ENCODE measurements around the gene TOP2A. TPM values are rescaled to one million over a fixed set of nuclear protein-coding genes. Genes with fewer than 3 reads are reported as not detected.
A peak's percentile ranks its signal among the peaks of the same experiment; 100 is the strongest.

TOP2A gene
- total RNA-seq, 4 donors from 2014 or later = 5.7 to 11.9 (median 8.2) TPM

- no peak overlapping the region for H3K4me3 ChIP-seq (ENCODE audit: low read depth, poor library complexity, severe bottlenecking)
- WGBS, 2 donors = 89 to 90% methylated on average over 3 of the region's 3 CpGs
- intact Hi-C loops (cut with DNase I; ENCODE audit: low total_unique reads) = no loop called here
Observed at GRCh38 chr17:40450175-40450574, 32.5 kb upstream of the TOP2A start.

GRCh38 chr17:40448639-40449261 lies 31.1 kb upstream of the TOP2A start:
- DNase-seq (ENCODE audit: low spot score in 2 of 2) = no peak
- no peak for TF ChIP-seq POLR2A (IDR thresholded peaks at IDR 0.05)
- peak in 1 of 3 donors; percentile 58 for TF ChIP-seq CTCF (IDR thresholded peaks at IDR 0.05)
- no peak overlapping the region for H3K4me3 ChIP-seq (ENCODE audit: low read depth, poor library complexity, severe bottlenecking)
- intact Hi-C loops (cut with DNase I; ENCODE audit: low total_unique reads) = loop anchor here (10.0 kb wide), 1 partner anchor 86 kb away; no protein-coding TSS in a partner anchor
- 42 to 58% methylated on average over 7 of the region's 7 CpGs for WGBS, 2 donors

More at GRCh38 chr17:40450175-40450574, 32.5 kb upstream of the TOP2A start:
- no peak for DNase-seq (ENCODE audit: low spot score in 2 of 2)
- no peak for TF ChIP-seq CTCF (IDR thresholded peaks at IDR 0.05)
- no peak for TF ChIP-seq POLR2A (IDR thresholded peaks at IDR 0.05)

- H3K4me3 ChIP-seq (ENCODE audit: low read depth, poor library complexity, severe bottlenecking) = no peak overlapping the region
- 33 to 39% methylated on average over 8 of the region's 8 CpGs for WGBS, 2 donors
- intact Hi-C loops (cut with DNase I; ENCODE audit: low total_unique reads) = loop anchor here (10.0 kb wide), 1 partner anchor 87 kb away; no protein-coding TSS in a partner anchor
- DNase-seq (ENCODE audit: low spot score in 2 of 2) = peak in 1 of 2 donors; percentile 49
- no peak for TF ChIP-seq POLR2A (IDR thresholded peaks at IDR 0.05)
- TF ChIP-seq CTCF (IDR thresholded peaks at IDR 0.05) = no peak
Observed at GRCh38 chr17:40448213-40448638, 30.5 kb upstream of the TOP2A start.

GRCh38 chr17:40447806-40448205 lies 30.1 kb upstream of the TOP2A start:
- no peak for TF ChIP-seq POLR2A (IDR thresholded peaks at IDR 0.05)
- TF ChIP-seq CTCF (IDR thresholded peaks at IDR 0.05) = no peak
- intact Hi-C loops (cut with DNase I; ENCODE audit: low total_unique reads) = loop anchor here (10.0 kb wide), 1 partner anchor 87 kb away; no protein-coding TSS in a partner anchor
- DNase-seq (ENCODE audit: low spot score in 2 of 2) = no peak
- H3K4me3 ChIP-seq (ENCODE audit: low read depth, poor library complexity, severe bottlenecking) = no peak overlapping the region
- WGBS, 2 donors = 53 to 63% methylated on average over 4 of the region's 4 CpGs

GRCh38 chr17:40447148-40447644 lies 29.5 kb upstream of the TOP2A start:
- no peak overlapping the region for H3K4me3 ChIP-seq (ENCODE audit: low read depth, poor library complexity, severe bottlenecking)
- no peak for DNase-seq (ENCODE audit: low spot score in 2 of 2)
- 54 to 56% methylated on average over 8 of the region's 8 CpGs for WGBS, 2 donors
- no peak for TF ChIP-seq POLR2A (IDR thresholded peaks at IDR 0.05)
- no peak for TF ChIP-seq CTCF (IDR thresholded peaks at IDR 0.05)
- intact Hi-C loops (cut with DNase I; ENCODE audit: low total_unique reads) = loop anchor here (10.0 kb wide), 1 partner anchor 88 kb away; no protein-coding TSS in a partner anchor
